ENCODE data around the gene RPS15. TPM values are rescaled to one million over a fixed set of nuclear protein-coding genes. Genes with fewer than 3 reads are reported as not detected.

RPS15 gene
- total RNA-seq, 3 donors from 2014 or later (not counting 1 experiment from before 2014, with no cell fraction given) = 731 to 872 (median 837) TPM

DNA sequence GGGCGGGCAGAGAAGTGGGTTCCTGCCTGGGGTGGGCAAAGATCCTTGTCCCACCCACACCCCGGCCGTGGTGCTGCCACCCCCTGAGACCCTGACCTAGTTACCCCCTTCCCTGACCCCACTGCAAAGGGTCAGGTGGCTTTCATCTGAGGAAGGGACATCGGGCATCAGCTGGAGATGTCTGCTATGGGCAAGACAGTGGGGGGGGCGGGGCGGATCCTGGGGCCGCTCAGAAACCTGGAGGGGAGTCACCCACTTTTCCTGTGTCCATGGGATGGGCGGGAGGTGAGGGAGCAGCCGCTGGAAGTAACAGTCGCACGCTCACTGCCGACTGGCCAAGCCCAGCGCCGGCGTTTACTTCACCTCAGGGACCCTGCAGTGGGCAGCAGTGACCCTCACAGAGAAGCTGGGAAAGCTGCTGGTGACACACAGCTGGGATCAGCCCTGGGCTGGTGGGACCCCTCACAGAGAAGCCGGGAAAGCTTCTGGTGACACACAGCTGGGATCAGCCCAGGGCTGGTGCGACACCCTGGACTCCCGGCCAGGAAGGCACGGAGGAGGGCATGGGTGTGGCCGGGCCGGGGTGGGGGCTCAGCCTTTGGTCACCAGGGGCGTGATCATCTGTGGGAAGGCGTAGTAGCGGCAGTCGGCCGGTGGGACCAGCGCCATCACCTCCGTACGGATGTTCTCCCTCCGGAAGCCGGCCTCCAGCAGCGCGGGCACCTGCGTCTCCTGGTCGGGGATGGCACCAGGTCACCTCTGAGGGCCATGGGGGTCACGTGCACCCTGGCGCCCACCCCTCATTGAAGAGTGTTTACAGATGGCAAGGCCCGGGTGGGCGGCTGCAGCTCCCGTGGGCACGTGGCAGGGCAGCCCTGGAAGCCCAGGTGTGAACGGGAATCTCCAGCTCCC lies 41.2 kb upstream of the RPS15 start:
- H3K36me3 Mint-ChIP-seq = no peaks in the 10 kb centered on the region
- intact Hi-C loops (cut with micrococcal nuclease) = no loop called here

DNA sequence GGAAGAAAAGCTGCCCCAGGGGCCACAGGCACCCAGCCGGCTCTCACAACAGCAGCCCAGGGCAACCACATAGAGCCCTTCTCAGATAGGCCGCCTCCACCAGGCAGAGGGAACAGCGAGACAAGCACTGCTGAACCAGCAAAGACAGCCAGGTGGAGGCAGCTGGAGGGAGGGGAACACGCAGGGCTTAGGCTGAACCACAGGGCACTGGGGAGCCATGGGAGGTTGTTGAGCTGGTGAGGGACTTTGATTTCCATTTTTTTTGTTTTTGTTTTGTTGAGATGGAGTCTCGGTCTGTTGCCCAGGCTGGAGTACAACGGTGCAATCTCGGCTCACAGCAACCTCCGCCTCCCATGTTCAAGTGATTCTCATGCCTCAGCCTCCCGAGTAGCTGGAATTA lies 40.4 kb upstream of the RPS15 start:
- ATAC-seq = no peak
- peaks cover 10% of the 10 kb centered on the region for H3K36me3 ChIP-seq (ENCODE audit: control insufficient read depth, insufficient read depth, low read length)
- no peaks in the 10 kb centered on the region for H3K9me3 ChIP-seq (ENCODE audit: control insufficient read depth, insufficient read depth, low read length)
- peaks cover 4% of the 10 kb centered on the region for H3K27me3 ChIP-seq (ENCODE audit: control insufficient read depth, insufficient read depth, low read length)
- 93% methylated on average over 9 of the region's 9 CpGs for WGBS (ENCODE audit: insufficient coverage)
- Mint-ChIP-seq H3K27ac (no peak overlapping the region), H3K27me3 (ENCODE audit: low read depth in 2 of 2) (peaks cover 0 to 3% of the 10 kb centered on the region in 2 donors), H3K36me3 (no peaks in the 10 kb centered on the region), H3K4me3 (no peak overlapping the region), H3K9me3 (no peaks in the 10 kb centered on the region), H3K4me1 (peaks cover 5% of the 10 kb centered on the region in 2 donors)
- no peak overlapping the region for H3K4me3 ChIP-seq (ENCODE audit: low read length)
- no peak overlapping the region for H3K27ac ChIP-seq (ENCODE audit: low read length)
- DNase-seq = no peak
- H3K4me1 ChIP-seq (ENCODE audit: control insufficient read depth, insufficient read depth, low read length) = peaks cover 27% of the 10 kb centered on the region
- TF ChIP-seq, protein P1, sequence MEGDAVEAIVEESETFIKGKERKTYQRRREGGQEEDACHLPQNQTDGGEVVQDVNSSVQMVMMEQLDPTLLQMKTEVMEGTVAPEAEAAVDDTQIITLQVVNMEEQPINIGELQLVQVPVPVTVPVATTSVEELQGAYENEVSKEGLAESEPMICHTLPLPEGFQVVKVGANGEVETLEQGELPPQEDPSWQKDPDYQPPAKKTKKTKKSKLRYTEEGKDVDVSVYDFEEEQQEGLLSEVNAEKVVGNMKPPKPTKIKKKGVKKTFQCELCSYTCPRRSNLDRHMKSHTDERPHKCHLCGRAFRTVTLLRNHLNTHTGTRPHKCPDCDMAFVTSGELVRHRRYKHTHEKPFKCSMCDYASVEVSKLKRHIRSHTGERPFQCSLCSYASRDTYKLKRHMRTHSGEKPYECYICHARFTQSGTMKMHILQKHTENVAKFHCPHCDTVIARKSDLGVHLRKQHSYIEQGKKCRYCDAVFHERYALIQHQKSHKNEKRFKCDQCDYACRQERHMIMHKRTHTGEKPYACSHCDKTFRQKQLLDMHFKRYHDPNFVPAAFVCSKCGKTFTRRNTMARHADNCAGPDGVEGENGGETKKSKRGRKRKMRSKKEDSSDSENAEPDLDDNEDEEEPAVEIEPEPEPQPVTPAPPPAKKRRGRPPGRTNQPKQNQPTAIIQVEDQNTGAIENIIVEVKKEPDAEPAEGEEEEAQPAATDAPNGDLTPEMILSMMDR (IDR thresholded peaks at IDR 0.05) = no peak
- intact Hi-C loops (cut with micrococcal nuclease) = no loop called here

More for the DNA sequence above, 41.2 kb upstream of the RPS15 start:
- peaks cover 18% of the 10 kb centered on the region for H3K36me3 ChIP-seq (ENCODE audit: control insufficient read depth, insufficient read depth, low read length)
- WGBS (ENCODE audit: insufficient coverage) = 82% methylated on average over 42 of the region's 42 CpGs
- TF ChIP-seq, protein P1 (IDR thresholded peaks at IDR 0.05) = no peak
- Mint-ChIP-seq H3K4me1 (no peaks in the 10 kb centered on the region), H3K27ac (no peak overlapping the region), H3K9me3 (no peaks in the 10 kb centered on the region), H3K4me3 (no peak overlapping the region), H3K27me3 (ENCODE audit: low read depth in 2 of 2) (no peaks in the 10 kb centered on the region)
- no peak for ATAC-seq
- no peak overlapping the region for H3K4me3 ChIP-seq (ENCODE audit: low read length)
- no peaks in the 10 kb centered on the region for H3K9me3 ChIP-seq (ENCODE audit: control insufficient read depth, insufficient read depth, low read length)
- H3K27ac ChIP-seq (ENCODE audit: low read length) = no peak overlapping the region
- peaks cover 19% of the 10 kb centered on the region for H3K4me1 ChIP-seq (ENCODE audit: control insufficient read depth, insufficient read depth, low read length)
- DNase-seq = no peak
- no peaks in the 10 kb centered on the region for H3K27me3 ChIP-seq (ENCODE audit: control insufficient read depth, insufficient read depth, low read length)

- Histone ChIP-seq H3K4me3 (ENCODE audit: low read length) (no peak overlapping the region), H3K4me1 (ENCODE audit: control insufficient read depth, insufficient read depth, low read length) (peaks cover 33% of the 10 kb centered on the region), H3K36me3 (ENCODE audit: control insufficient read depth, insufficient read depth, low read length) (peaks cover under 1% of the 10 kb centered on the region), H3K27me3 (ENCODE audit: control insufficient read depth, insufficient read depth, low read length) (peaks cover 4% of the 10 kb centered on the region), H3K27ac (ENCODE audit: low read length) (no peak overlapping the region), H3K9me3 (ENCODE audit: control insufficient read depth, insufficient read depth, low read length) (no peaks in the 10 kb centered on the region)
- DNase-seq (no peak), ATAC-seq (no peak)
- H3K27ac Mint-ChIP-seq = no peak overlapping the region
- intact Hi-C loops (cut with micrococcal nuclease) = no loop called here
- TF ChIP-seq, protein P1 (IDR thresholded peaks at IDR 0.05) = no peak
- WGBS (ENCODE audit: insufficient coverage) = 87% methylated on average over 19 of the region's 19 CpGs
- H3K4me3 Mint-ChIP-seq = no peak overlapping the region
- H3K4me1 Mint-ChIP-seq = peaks cover 7 to 12% of the 10 kb centered on the region in 2 donors
- H3K9me3 Mint-ChIP-seq = no peaks in the 10 kb centered on the region
- peaks cover 0 to 3% of the 10 kb centered on the region in 2 donors for H3K27me3 Mint-ChIP-seq (ENCODE audit: low read depth in 2 of 2)
- H3K36me3 Mint-ChIP-seq = no peaks in the 10 kb centered on the region
These were observed 39.1 kb upstream of the RPS15 start for GRCh38 chr19:1399079-1399478.
